OCI-LY7 (cell line): ENCODE measurements around the gene TOX4. TPM values are rescaled to one million over a fixed set of nuclear protein-coding genes. Genes with fewer than 3 reads are reported as not detected.

Experiments used
- BruUV-seq: library from RNA; stranded (reverse); fragments of 400-500 nt; replicated peaks from 2 replicates; lab custom pipeline; 2021; lab: Mats Ljungman, UMichigan
- CTCF ChIA-PET: fragments of 300-600 bp; sonication (Branson Sonifier 250); formaldehyde crosslinking; loops from one replicate; lab custom pipeline; 2022; ENCODE audit warnings: antibody characterized with exemption; ENCODE audit not compliant: unreplicated experiment; lab: Charles Lee
- POLR2A ChIA-PET: fragments of 300-600 bp; sonication (Branson Sonifier 250); formaldehyde crosslinking; loops from one replicate; lab custom pipeline; 2022; ENCODE audit warnings: antibody characterized with exemption; lab: Charles Lee
- DNase-seq: peaks from one replicate; pipeline ENCODE4 v3.0.0-alpha.2; 2015; ENCODE audit warnings: low spot score
- H2AFZ ChIP-seq: fragments of 200-600 bp; sonication (generic), shearing (Covaris generic); 2 replicates; pipeline ENCODE4 v1.6.1; 2014; ENCODE audit warnings: mild to moderate bottlenecking, antibody characterized with exemption, low read length, moderate library complexity
- H3K27ac ChIP-seq: fragments of 200-600 bp; sonication (generic); 2 replicates; pipeline ENCODE4 v1.5.1; 2014; ENCODE audit warnings: mixed run types, low read depth, mild to moderate bottlenecking, moderate library complexity, low read length, inconsistent platforms; ENCODE audit not compliant: poor library complexity, severe bottlenecking
- H3K36me3 ChIP-seq: fragments of 200-600 bp; sonication (generic); 2 replicates; pipeline ENCODE4 v1.6.1; 2014; ENCODE audit warnings: mild to moderate bottlenecking, antibody characterized with exemption, low read length, moderate library complexity, mixed read lengths; ENCODE audit not compliant: insufficient read depth
- H3K4me1 ChIP-seq: fragments of 200-600 bp; sonication (generic); 2 replicates; pipeline ENCODE4 v1.5.1; 2014; ENCODE audit warnings: mild to moderate bottlenecking, low read length; ENCODE audit not compliant: insufficient read depth, poor library complexity, severe bottlenecking
- H3K4me2 ChIP-seq: fragments of 200-600 bp; sonication (generic); 2 replicates; pipeline ENCODE4 v1.6.1; 2014; ENCODE audit warnings: mild to moderate bottlenecking, low read length
- H3K4me3 ChIP-seq: fragments of 200-600 bp; sonication (generic); 2 replicates; pipeline ENCODE4 v1.5.1; 2014; ENCODE audit warnings: mild to moderate bottlenecking, low read depth, low read length; ENCODE audit not compliant: poor library complexity, severe bottlenecking
- H3K79me2 ChIP-seq: fragments of 200-600 bp; sonication (generic); 2 replicates; pipeline ENCODE4 v1.6.1; 2016; ENCODE audit warnings: low read depth, mild to moderate bottlenecking, low read length, moderate library complexity, mixed read lengths; ENCODE audit not compliant: insufficient read depth
- H3K9me2 ChIP-seq: fragments of 200-600 bp; sonication (generic); 2 replicates; pipeline ENCODE4 v1.6.1; 2016; ENCODE audit warnings: mild to moderate bottlenecking, low read length, mixed read lengths; ENCODE audit not compliant: insufficient read depth
- H3K9me3 ChIP-seq: fragments of 200-600 bp; sonication (generic); 2 replicates; pipeline ENCODE4 v1.6.1; 2014; ENCODE audit warnings: mild to moderate bottlenecking, mixed run types, low read length, mixed read lengths
- H4K20me1 ChIP-seq: fragments of 200-600 bp; sonication (generic); 2 replicates; pipeline ENCODE4 v1.6.1; 2014; ENCODE audit warnings: mild to moderate bottlenecking, antibody characterized with exemption, low read length, moderate library complexity, mixed read lengths; ENCODE audit not compliant: insufficient read depth
- CTCF ChIP-seq: fragments of 200-600 bp; sonication (generic); conservative IDR thresholded peaks from 2 replicates; pipeline ENCODE4 v1.5.1; 2014; ENCODE audit warnings: mild to moderate bottlenecking, antibody characterized with exemption, low read length, moderate library complexity, mixed read lengths
- EZH2phosphoT487 ChIP-seq: fragments of 200-600 bp; sonication (generic); IDR thresholded peaks from 2 replicates; pipeline ENCODE4 v1.6.1; 2018; ENCODE audit warnings: low read depth, borderline replicate concordance, mild to moderate bottlenecking, mixed run types, antibody characterized with exemption, low read length, moderate library complexity, mixed read lengths
- intact Hi-C: fragments of 100-400 bp; cut with micrococcal nuclease; formaldehyde crosslinking; loops from one replicate; pipeline ENCODE4 v1.10.0; 2022; ENCODE audit not compliant: unreplicated experiment
- total RNA-seq, 2 experiments: library from RNA; depleted of rRNA in 1 of 2; stranded (reverse); fragments of >200 nt in 1 of 2; shearing (Covaris generic) in 1 of 2; gene quantifications; 2 replicates each; pipeline ENCODE4 v1.2.3, GENCODE V29; 2014 to 2022

Gene TOX4
- total RNA-seq, 2 experiments from 2014 or later = 26.1 to 65.4 TPM

DNA sequence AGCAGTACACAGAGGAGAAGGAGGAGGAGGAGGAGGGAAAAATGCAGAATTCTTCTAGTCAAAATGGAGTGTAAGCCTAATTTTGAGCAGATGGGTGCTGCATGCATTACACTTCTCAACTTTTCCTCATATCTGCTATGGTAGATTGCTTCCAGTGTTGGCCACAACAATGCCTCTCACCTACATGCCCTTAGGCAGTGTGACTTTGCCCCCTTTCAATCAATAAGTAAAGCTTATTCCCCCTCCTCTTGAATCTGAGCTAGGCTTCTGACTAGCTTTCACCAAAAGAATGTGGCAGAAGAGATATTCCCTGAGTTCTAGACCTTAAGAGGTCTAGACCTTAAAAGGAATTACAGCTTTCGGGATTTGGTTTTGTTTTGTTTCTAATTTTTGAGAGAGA, 37.3 kb downstream of the TOX4 start:
- no peak for DNase-seq
- Histone ChIP-seq H2AFZ (no peak overlapping the region), H4K20me1 (no peaks in the 10 kb centered on the region), H3K79me2 (peaks cover 18% of the 10 kb centered on the region), H3K4me3 (no peak overlapping the region), H3K4me2 (no peak overlapping the region), H3K9me2 (no peaks in the 10 kb centered on the region), H3K4me1 (peaks cover 10% of the 10 kb centered on the region), H3K36me3 (peaks cover 3% of the 10 kb centered on the region), H3K9me3 (no peaks in the 10 kb centered on the region), H3K27ac (no peak overlapping the region)
- TF ChIP-seq EZH2phosphoT487 (no peak), CTCF (no peak)
- no TSS peak for BruUV-seq
- intact Hi-C loops = no loop called here
- CTCF ChIA-PET = interaction anchor here (1.0 kb wide), 1 partner anchor 12 kb away, joined by 3 read pairs; the partner anchor contains the start of gene SALL2
- POLR2A ChIA-PET = interaction anchor here (1.3 to 4.8 kb wide), 3 partner anchors 9 to 45 kb away, joined by 4 to 33 read pairs (median 4); partner anchors contain the start of gene SALL2

DNA sequence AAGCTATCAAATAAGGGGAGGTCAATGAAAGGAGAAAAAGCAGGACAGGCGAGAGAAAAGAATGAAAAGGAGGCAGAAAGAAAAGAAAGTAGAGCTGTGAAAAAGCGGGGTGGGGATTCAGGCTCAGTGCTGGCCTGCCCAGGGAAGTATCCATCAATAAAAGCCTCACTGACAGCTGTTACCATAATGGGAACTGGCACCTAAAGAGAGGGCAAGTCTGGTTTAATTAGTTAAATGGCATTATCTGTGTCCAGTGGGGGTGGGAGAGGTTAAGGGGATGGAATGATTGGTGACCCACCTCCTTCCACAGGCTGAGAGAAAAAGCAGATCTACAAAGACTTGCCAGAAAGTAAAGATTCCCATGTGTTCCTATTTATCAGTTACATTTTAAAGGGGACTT, 41.7 kb downstream of the TOX4 start:
- Histone ChIP-seq H3K4me2 (no peak overlapping the region), H3K4me1 (no peaks in the 10 kb centered on the region), H3K79me2 (no peaks in the 10 kb centered on the region), H3K36me3 (no peaks in the 10 kb centered on the region), H3K27ac (no peak overlapping the region), H2AFZ (no peak overlapping the region), H3K9me2 (no peaks in the 10 kb centered on the region), H3K4me3 (no peak overlapping the region), H3K9me3 (no peaks in the 10 kb centered on the region), H4K20me1 (no peaks in the 10 kb centered on the region)
- intact Hi-C loops = no loop called here
- BruUV-seq = no TSS peak
- DNase-seq = no peak
- ChIA-PET POLR2A (interaction anchor here (1.4 kb wide), 1 partner anchor 11 kb away, joined by 6 read pairs; no protein-coding TSS in a partner anchor), CTCF (no interaction called here)
- TF ChIP-seq CTCF (no peak), EZH2phosphoT487 (no peak)

DNA sequence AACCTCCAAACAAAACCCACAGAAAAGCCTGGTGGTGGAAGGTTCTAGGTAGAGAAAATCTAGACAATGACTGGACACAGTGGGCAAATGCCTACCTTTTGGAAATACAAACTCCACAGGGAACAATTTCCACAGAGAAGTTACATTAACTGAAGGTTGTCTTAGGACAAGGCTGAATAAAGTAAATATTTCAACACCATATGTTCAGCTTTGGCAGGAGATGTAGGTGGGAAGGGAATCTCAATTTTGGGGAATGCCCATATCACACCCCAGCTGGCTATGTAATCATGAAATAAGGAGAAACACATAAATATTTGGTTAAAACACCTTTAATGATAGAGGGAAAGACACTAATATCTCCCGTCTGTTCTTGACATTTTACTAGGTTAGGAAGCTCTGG, 43.8 kb downstream of the TOX4 start:
- Histone ChIP-seq H4K20me1 (no peaks in the 10 kb centered on the region), H3K4me3 (no peak overlapping the region), H3K9me2 (no peaks in the 10 kb centered on the region), H3K4me2 (no peak overlapping the region), H3K4me1 (peaks cover 6% of the 10 kb centered on the region), H3K27ac (no peak overlapping the region), H3K9me3 (no peaks in the 10 kb centered on the region), H3K79me2 (no peaks in the 10 kb centered on the region), H3K36me3 (no peaks in the 10 kb centered on the region), H2AFZ (no peak overlapping the region)
- POLR2A ChIA-PET = interaction anchor here (0.5 to 2.0 kb wide), 3 partner anchors 10 to 95 kb away, joined by 3 to 8 read pairs (median 5); partner anchors contain the start of gene METTL3
- no peak for DNase-seq
- CTCF ChIA-PET = no interaction called here
- BruUV-seq = no TSS peak
- TF ChIP-seq EZH2phosphoT487 (no peak), CTCF (no peak)
- intact Hi-C loops = no loop called here
